HCT116 (cell line): ENCODE results near the gene MALT1. TPM values are rescaled to one million over a fixed set of nuclear protein-coding genes. Genes with fewer than 3 reads are reported as not detected.

Source experiments
- ATAC-seq: fragments of 200-7000 bp; cut with Tn5 transposase; 2 replicates; pipeline ENCODE4 v1.9.1; 2020; ENCODE audit warnings: mild to moderate bottlenecking, moderate library complexity
- BruUV-seq: library from RNA; stranded (reverse); fragments of 400-500 nt; replicated peaks from 2 replicates; lab custom pipeline; 2021; lab: Mats Ljungman, UMichigan
- CTCF ChIA-PET: fragments of 300-600 bp; sonication (Branson Sonifier 250); formaldehyde crosslinking; loops from one replicate; lab custom pipeline; 2021; ENCODE audit warnings: antibody characterized with exemption; lab: Charles Lee
- POLR2A ChIA-PET: fragments of 300-600, 350-600 bp; sonication (Branson Sonifier 250); formaldehyde crosslinking; loops from one replicate; lab custom pipeline; 2021; ENCODE audit warnings: antibody characterized with exemption; lab: Charles Lee
- RAD21 ChIA-PET, 2 experiments: fragments of 300-600 bp; sonication (Branson Sonifier 250); formaldehyde crosslinking; loops; one replicate each; lab custom pipeline; 2023; ENCODE audit warnings: low total read pairs in 2 of 2; ENCODE audit not compliant: uncharacterized antibody in 2 of 2, unreplicated experiment in 2 of 2, low non-redundant PET in 1 of 2; lab: Charles Lee
- DNase-seq: peaks from one replicate; pipeline ENCODE4 v3.0.0-alpha.2; 2010; ENCODE audit warnings: low read depth, low spot score
- H2AFZ ChIP-seq: fragments of 200-600 bp; shearing (Covaris generic), sonication (generic); 2 replicates; pipeline ENCODE4 v1.6.1; 2017; ENCODE audit warnings: low read depth, mixed run types, mixed read lengths, antibody characterized with exemption, low read length; ENCODE audit not compliant: poor library complexity, severe bottlenecking
- H3K27ac ChIP-seq: 2 replicates; pipeline ENCODE4 v1.5.1; 2012; ENCODE audit warnings: low read depth, low read length
- H3K27me3 ChIP-seq: fragments of 200-600 bp; sonication (generic); 2 replicates; pipeline ENCODE4 v1.6.1; 2016; ENCODE audit warnings: mixed run types, low read length, mixed read lengths; ENCODE audit not compliant: insufficient read depth
- H3K36me3 ChIP-seq, 2 experiments: fragments of 200-500 bp in 1 of 2; fragments of 200-600 bp in 1 of 2; sonication (Bioruptor generic) in 1 of 2; sonication (generic) in 1 of 2; 2 replicates each; pipeline versions ENCODE4 v1.5.1 to v1.6.1; 2014 to 2016; ENCODE audit warnings: low read length in 2 of 2, inconsistent platforms in 1 of 2, mixed read lengths in 1 of 2, mixed run types in 1 of 2; ENCODE audit not compliant: insufficient read depth in 2 of 2, control insufficient read depth in 1 of 2
- H3K4me1 ChIP-seq, 2 experiments: fragments of 200-600 bp in 1 of 2; sonication (generic) in 1 of 2; 2 replicates each; pipeline versions ENCODE4 v1.5.1 to v1.6.1; 2012 to 2017; ENCODE audit warnings: low read length in 2 of 2, inconsistent platforms in 1 of 2, mild to moderate bottlenecking in 1 of 2, mixed read lengths in 1 of 2, mixed run types in 1 of 2, moderate library complexity in 1 of 2; ENCODE audit not compliant: insufficient read depth in 2 of 2, control insufficient read depth in 1 of 2
- H3K4me2 ChIP-seq: fragments of 200-600 bp; sonication (generic); 2 replicates; pipeline ENCODE4 v1.6.1; 2017; ENCODE audit warnings: mixed run types, low read length, mixed read lengths
- H3K4me3 ChIP-seq, 2 experiments: fragments of 200-600 bp in 1 of 2; sonication (generic) in 1 of 2; replicated peaks in 1 of 2; 2 replicates each; pipeline ENCODE4 v1.5.1; 2011 to 2016; ENCODE audit warnings: low read length in 2 of 2, control low read depth in 1 of 2, low read depth in 1 of 2, mild to moderate bottlenecking in 1 of 2, mixed read lengths in 1 of 2, mixed run types in 1 of 2
- H3K79me2 ChIP-seq: fragments of 200-600 bp; sonication (generic); 2 replicates; pipeline ENCODE4 v1.6.1; 2017; ENCODE audit warnings: mild to moderate bottlenecking, mixed run types, low read length, moderate library complexity, mixed read lengths; ENCODE audit not compliant: insufficient read depth
- H3K9ac ChIP-seq: fragments of 200-600 bp; sonication (generic); 2 replicates; pipeline ENCODE4 v1.6.1; 2016; ENCODE audit warnings: low read length, mixed read lengths
- H3K9me2 ChIP-seq: fragments of 200-600 bp; sonication (generic), shearing (Covaris generic); 2 replicates; pipeline ENCODE4 v1.6.1; 2017; ENCODE audit warnings: mixed run types, mild to moderate bottlenecking, moderate library complexity; ENCODE audit not compliant: insufficient read depth
- H3K9me3 ChIP-seq, 2 experiments: fragments of 200-500 bp in 1 of 2; fragments of 200-600 bp in 1 of 2; sonication (Bioruptor generic) in 1 of 2; sonication (generic) in 1 of 2; 2 replicates each; pipeline ENCODE4 v1.6.1; 2014 to 2017; ENCODE audit warnings: low read length in 2 of 2, mixed read lengths in 2 of 2, inconsistent platforms in 1 of 2, low read depth in 1 of 2, mild to moderate bottlenecking in 1 of 2, mixed run types in 1 of 2, moderate library complexity in 1 of 2; ENCODE audit not compliant: control insufficient read depth in 1 of 2, insufficient read depth in 1 of 2
- H4K20me1 ChIP-seq: fragments of 200-600 bp; sonication (generic), shearing (Covaris generic); 2 replicates; pipeline ENCODE4 v1.6.1; 2017; ENCODE audit warnings: mixed run types, mild to moderate bottlenecking, moderate library complexity; ENCODE audit not compliant: insufficient read depth
- CEBPB ChIP-seq: IDR thresholded peaks from 2 replicates; pipeline ENCODE4 v1.6.1; 2012; ENCODE audit warnings: low read depth
- EZH2 ChIP-seq: fragments of 200-600 bp; sonication (generic); IDR thresholded peaks from 2 replicates; pipeline ENCODE4 v1.6.1; 2017; ENCODE audit warnings: antibody characterized with exemption, mixed run types
- POLR2A ChIP-seq: IDR thresholded peaks from 2 replicates; pipeline ENCODE4 v1.7.0; 2011; ENCODE audit warnings: borderline replicate concordance; ENCODE audit not compliant: insufficient read depth, insufficient read length; ENCODE audit errors: extremely low read depth
- POLR2AphosphoS5 ChIP-seq: IDR thresholded peaks from 2 replicates; pipeline ENCODE4 v1.6.1; 2011; ENCODE audit warnings: mild to moderate bottlenecking, low read depth, low read length, moderate library complexity
- TCF7L2 ChIP-seq: IDR thresholded peaks from 2 replicates; pipeline ENCODE4 v1.7.0; 2011; ENCODE audit warnings: borderline replicate concordance, inconsistent platforms; ENCODE audit not compliant: insufficient read depth, insufficient read length; ENCODE audit errors: extremely low read depth
- ZFX ChIP-seq: fragments of 450-650 bp; IDR thresholded peaks from 2 replicates; pipeline ENCODE4 v1.6.1; 2017
- ZNF274 ChIP-seq: fragments of 200-500 bp; sonication (Bioruptor generic); IDR thresholded peaks from 2 replicates; pipeline ENCODE4 v1.6.1; 2014; ENCODE audit warnings: mild to moderate bottlenecking, low read depth, low read length, inconsistent platforms
- intact Hi-C: fragments of 100-400 bp; cut with micrococcal nuclease; formaldehyde crosslinking; loops from 2 replicates; pipeline ENCODE4 v1.10.0; 2022
- total RNA-seq: library from RNA; stranded (reverse); gene quantifications from one replicate; pipeline ENCODE4 v1.2.1, GENCODE V29; 2021; ENCODE audit not compliant: unreplicated experiment
- TF ChIP-seq, protein P1 (sequence below): IDR thresholded peaks from 2 replicates; pipeline ENCODE4 v1.6.1; 2011; ENCODE audit warnings: mild to moderate bottlenecking, low read length, moderate library complexity; ENCODE audit not compliant: insufficient replicate concordance; ENCODE audit errors: extremely low read depth
- TF ChIP-seq, protein P2 (sequence below), 3 experiments: fragments of 200-600 bp in 1 of 3; sonication (generic) in 1 of 3; IDR thresholded peaks in 2 of 3; conservative IDR thresholded peaks in 1 of 3; 2 replicates each; pipeline ENCODE4 v1.5.1; 2012 to 2017; ENCODE audit warnings: low read depth in 2 of 3, low read length in 2 of 3, antibody characterized with exemption in 1 of 3, borderline replicate concordance in 1 of 3, control low read depth in 1 of 3, mild to moderate bottlenecking in 1 of 3, mixed read lengths in 1 of 3, mixed run types in 1 of 3, moderate library complexity in 1 of 3; ENCODE audit not compliant: insufficient read depth in 1 of 3

MALT1 gene
- total RNA-seq, 1 experiment from 2014 or later = 41.1 TPM

DNA sequence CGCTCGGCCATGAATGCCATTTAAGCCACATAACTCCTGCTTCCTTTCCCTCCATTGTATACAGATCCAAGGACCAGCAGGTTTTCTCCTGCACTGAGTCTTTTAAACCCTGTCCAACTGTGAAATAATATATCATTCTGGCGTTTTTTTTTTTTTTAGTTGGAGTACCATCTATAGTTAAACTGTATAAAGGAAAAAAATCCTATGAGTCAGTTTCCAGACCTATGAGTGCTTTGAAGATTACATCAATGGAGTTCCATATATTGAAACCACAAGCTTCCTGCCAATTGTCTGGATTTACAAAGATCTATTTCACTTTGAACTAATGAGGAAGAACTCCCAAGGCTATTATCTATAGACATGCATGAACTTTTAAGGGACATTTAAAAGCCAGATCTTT is 2.4 kb upstream of the MALT1 start:
- peak; percentile 47 for DNase-seq
- Histone ChIP-seq H3K27me3 (no peaks in the 10 kb centered on the region), H3K36me3 (no peaks in the 10 kb centered on the region), H3K9me3 (no peaks in the 10 kb centered on the region), H3K4me2 (peak overlapping the region; percentile 92), H4K20me1 (no peaks in the 10 kb centered on the region), H3K9me2 (no peaks in the 10 kb centered on the region), H2AFZ (no peak overlapping the region), H3K4me1 (peaks cover 46 to 65% of the 10 kb centered on the region in 2 experiments), H3K9ac (no peak overlapping the region), H3K79me2 (peaks cover 22% of the 10 kb centered on the region), H3K27ac (peak overlapping the region; percentile 80), H3K4me3 (peak overlapping the region in 1 of 2 experiments; percentile 75; a peak in 1 of 4 replicates)
- CTCF ChIA-PET = interaction anchor here (1.0 to 1.3 kb wide), 2 partner anchors 95 to 139 kb away, joined by 3 read pairs; no protein-coding TSS in a partner anchor
- no peak for ATAC-seq
- TF ChIP-seq CEBPB (no peak), TCF7L2 (peak; percentile 93)
- RAD21 ChIA-PET = interaction anchor here in 1 of 2 experiments (0.7 kb wide), 1 partner anchor 13 kb away, joined by 4 read pairs; no protein-coding TSS in a partner anchor
- no TSS peak for BruUV-seq
- intact Hi-C loops = loop anchor here (5.0 kb wide), 1 partner anchor 57 kb away; no protein-coding TSS in a partner anchor
- POLR2A ChIA-PET = interaction anchor here (1.2 to 3.6 kb wide), 5 partner anchors 9 to 128 kb away, joined by 3 to 24 read pairs (median 3); no protein-coding TSS in a partner anchor

DNA sequence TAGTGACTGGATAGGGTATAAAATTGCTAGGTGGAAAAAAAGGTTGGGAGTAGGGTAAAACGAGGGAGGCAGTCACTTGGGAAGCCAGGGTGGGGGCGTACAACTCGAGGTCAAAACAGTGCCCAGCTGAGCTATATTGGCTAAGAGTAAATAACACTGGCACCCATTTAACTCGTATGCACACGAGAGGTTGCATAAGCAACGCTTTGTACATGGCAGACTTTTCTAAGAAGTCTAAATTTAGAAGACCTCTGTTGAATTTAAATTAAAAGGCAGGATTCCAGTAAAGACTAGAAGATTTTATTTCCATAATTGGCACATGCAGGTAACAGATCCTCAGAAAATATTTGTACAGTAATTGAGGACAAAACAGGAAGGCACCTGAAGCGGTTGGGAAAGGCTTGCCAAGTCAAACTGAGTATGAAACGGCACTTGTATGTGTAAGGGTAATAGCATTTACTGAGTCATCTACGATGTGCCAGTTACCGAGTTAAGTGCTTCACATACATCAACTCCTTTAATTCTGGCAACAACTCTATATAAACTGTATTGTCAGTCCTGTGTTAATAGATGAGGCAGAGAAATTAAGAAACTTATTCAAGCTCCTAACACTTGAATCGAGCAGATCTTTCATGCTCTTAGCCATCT is 1.4 kb upstream of the MALT1 start:
- no TSS peak for BruUV-seq
- DNase-seq = peak; percentile 78
- ATAC-seq = peak; percentile 21; the same call in 1 of the 2 replicates
- peak overlapping the region; percentile 61 to 75 for H3K4me3 ChIP-seq
- H3K27me3 ChIP-seq = no peaks in the 10 kb centered on the region
- H3K36me3 ChIP-seq = no peaks in the 10 kb centered on the region
- peak; percentile 66 for TF ChIP-seq TCF7L2
- TF ChIP-seq EZH2 = no peak
- TF ChIP-seq, protein P1, sequence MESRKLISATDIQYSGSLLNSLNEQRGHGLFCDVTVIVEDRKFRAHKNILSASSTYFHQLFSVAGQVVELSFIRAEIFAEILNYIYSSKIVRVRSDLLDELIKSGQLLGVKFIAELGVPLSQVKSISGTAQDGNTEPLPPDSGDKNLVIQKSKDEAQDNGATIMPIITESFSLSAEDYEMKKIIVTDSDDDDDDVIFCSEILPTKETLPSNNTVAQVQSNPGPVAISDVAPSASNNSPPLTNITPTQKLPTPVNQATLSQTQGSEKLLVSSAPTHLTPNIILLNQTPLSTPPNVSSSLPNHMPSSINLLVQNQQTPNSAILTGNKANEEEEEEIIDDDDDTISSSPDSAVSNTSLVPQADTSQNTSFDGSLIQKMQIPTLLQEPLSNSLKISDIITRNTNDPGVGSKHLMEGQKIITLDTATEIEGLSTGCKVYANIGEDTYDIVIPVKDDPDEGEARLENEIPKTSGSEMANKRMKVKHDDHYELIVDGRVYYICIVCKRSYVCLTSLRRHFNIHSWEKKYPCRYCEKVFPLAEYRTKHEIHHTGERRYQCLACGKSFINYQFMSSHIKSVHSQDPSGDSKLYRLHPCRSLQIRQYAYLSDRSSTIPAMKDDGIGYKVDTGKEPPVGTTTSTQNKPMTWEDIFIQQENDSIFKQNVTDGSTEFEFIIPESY = peak; percentile 32
- peak; percentile 68 for TF ChIP-seq POLR2A
- peak; percentile 49 for TF ChIP-seq POLR2AphosphoS5
- no peak for TF ChIP-seq ZFX
- TF ChIP-seq, protein P2, sequence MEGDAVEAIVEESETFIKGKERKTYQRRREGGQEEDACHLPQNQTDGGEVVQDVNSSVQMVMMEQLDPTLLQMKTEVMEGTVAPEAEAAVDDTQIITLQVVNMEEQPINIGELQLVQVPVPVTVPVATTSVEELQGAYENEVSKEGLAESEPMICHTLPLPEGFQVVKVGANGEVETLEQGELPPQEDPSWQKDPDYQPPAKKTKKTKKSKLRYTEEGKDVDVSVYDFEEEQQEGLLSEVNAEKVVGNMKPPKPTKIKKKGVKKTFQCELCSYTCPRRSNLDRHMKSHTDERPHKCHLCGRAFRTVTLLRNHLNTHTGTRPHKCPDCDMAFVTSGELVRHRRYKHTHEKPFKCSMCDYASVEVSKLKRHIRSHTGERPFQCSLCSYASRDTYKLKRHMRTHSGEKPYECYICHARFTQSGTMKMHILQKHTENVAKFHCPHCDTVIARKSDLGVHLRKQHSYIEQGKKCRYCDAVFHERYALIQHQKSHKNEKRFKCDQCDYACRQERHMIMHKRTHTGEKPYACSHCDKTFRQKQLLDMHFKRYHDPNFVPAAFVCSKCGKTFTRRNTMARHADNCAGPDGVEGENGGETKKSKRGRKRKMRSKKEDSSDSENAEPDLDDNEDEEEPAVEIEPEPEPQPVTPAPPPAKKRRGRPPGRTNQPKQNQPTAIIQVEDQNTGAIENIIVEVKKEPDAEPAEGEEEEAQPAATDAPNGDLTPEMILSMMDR (IDR thresholded peaks at IDR 0.05 in 2 of 3, conservative IDR thresholded peaks at IDR 0.05 in 1 of 3; ENCODE audit: borderline replicate concordance in 1 of 3, insufficient read depth in 1 of 3, low read depth in 2 of 3, low read length in 2 of 3) = no peak
- no peak for TF ChIP-seq ZNF274
- ChIA-PET RAD21 (no interaction called here), POLR2A (interaction anchor here (1.0 to 3.6 kb wide), 10 partner anchors 12 to 146 kb away, joined by 3 to 24 read pairs (median 5); no protein-coding TSS in a partner anchor), CTCF (interaction anchor here (1.0 to 1.3 kb wide), 2 partner anchors 94 to 140 kb away, joined by 3 read pairs; no protein-coding TSS in a partner anchor)
- no peaks in the 10 kb centered on the region for H4K20me1 ChIP-seq
- H2AFZ ChIP-seq = no peak overlapping the region
- H3K4me1 ChIP-seq = peaks cover 55 to 73% of the 10 kb centered on the region in 2 experiments
- H3K4me2 ChIP-seq = peak overlapping the region; percentile 92
- H3K27ac ChIP-seq = peak overlapping the region; percentile 80
- no peaks in the 10 kb centered on the region for H3K9me2 ChIP-seq
- H3K79me2 ChIP-seq = peaks cover 32% of the 10 kb centered on the region
- intact Hi-C loops = loop anchor here (5.0 kb wide), 2 partner anchors 58 to 143 kb away; no protein-coding TSS in a partner anchor
- peak overlapping the region; percentile 71 for H3K9ac ChIP-seq
- no peaks in the 10 kb centered on the region for H3K9me3 ChIP-seq
